ELR (cell line): ENCODE results near the gene FBXO40.

Source experiments
- DNase-seq: peaks from one replicate; pipeline ENCODE4 v3.0.0-alpha.2; 2015; ENCODE audit warnings: low read depth

Gene FBXO40

DNA sequence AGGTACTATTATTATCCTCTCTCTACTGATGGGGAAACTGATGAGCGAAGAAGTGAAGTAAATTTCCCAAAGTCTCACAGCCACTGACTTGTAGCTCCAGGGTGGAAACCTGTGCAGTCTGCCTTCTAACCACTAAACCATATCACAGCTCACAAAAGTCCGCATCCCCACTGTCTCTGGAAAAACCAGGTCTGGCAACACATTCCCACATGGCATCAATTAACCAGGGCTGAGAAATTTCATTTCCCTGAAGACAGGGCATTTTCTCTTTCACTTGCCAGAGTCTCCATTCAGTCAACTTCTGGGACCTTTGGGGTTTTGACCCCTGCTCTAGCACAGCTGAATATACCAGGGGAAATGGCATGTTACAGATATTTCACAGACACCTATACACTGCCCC, 26.5 kb downstream of the FBXO40 start:
- no peak for DNase-seq

DNA sequence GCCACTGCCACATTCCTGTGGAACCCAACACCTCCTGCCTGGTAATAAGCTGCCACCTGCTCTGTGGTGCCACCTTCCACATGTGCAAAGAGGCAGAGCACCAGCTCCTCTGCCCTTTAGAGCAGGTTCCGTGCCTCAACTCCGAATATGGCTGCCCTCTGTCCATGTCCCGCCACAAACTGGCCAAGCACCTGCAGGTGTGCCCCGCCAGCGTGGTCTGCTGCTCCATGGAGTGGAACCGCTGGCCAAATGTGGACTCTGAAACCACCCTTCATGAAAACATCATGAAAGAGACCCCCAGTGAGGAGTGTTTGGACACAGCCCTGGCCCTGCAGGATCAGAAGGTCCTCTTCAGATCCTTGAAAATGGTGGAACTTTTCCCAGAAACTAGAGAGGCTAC, 28.3 kb downstream of the FBXO40 start:
- DNase-seq = no peak

DNA sequence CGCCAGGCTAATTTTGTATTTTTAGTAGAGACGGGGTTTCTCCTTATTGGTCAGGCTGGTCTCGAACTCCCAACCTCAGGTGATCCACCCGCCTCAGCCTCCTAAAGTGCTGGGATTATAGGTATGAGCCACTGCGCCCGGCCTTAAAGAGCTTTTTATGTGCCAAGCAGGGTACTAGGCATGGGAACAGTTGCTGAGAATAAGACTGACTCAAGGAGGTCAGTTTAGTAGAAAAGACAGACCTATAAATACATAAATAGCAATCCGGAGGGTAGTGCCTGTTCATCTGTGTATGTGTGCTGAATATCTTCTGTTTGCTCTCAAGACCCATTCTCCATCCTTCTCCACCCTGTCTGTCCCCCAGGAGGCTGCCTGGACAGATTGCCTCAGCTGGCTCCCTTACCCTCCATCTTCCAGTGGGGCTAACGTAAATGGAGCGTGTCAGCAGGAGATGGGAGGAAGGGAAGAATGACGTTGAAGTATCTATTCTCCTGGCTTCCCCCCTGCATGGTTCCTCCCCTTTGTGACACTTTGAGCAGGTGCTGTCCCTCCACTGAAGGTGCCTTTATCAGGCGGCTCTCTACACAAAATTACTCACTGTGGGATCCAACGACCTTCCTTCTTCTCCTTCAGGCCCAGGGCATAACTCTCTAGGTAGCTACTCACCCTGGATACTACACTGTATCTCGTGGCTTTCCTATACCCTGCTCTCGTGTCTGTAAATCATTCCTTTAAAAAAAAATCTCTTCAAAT, 31.1 kb downstream of the FBXO40 start:
- no peak for DNase-seq

DNA sequence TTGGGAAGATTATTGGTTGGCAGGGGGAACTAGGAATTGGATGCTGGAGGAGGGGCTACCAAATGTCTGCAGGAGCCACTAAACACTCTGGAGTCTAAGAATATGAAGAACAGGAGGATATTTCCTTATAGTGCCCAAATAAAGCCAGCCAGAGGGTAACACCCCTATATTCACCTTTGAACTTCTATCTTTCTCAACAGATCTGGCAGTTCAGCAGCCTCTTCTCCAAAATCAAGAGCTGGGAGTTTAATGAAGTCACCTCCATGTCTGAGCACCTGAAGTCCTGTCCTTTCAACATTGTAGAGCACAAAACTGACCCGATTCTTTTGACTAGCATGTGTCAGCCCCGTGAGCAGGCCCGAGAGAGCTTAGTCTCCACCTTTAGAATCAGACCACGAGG, 33.3 kb downstream of the FBXO40 start:
- no peak for DNase-seq

DNA sequence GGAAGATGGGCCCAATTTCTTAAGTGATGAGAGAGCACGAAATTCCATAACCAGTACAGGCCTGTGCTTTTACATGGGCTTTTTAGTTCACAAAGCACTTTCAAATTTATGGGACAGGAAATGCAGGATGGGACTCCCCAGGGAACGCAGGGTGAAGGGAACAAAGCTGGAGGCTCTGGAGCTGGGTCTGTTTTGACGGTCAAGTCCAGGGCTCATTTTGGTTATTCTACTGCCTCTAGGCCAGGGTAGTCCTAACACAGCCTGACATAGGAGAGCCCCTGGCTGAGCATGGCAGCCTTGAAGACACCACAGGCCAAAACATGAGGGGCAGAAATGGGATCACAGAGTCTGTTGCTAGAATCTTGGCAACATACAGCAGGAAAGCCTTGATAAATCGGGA, 34.0 kb downstream of the FBXO40 start:
- no peak for DNase-seq

DNA sequence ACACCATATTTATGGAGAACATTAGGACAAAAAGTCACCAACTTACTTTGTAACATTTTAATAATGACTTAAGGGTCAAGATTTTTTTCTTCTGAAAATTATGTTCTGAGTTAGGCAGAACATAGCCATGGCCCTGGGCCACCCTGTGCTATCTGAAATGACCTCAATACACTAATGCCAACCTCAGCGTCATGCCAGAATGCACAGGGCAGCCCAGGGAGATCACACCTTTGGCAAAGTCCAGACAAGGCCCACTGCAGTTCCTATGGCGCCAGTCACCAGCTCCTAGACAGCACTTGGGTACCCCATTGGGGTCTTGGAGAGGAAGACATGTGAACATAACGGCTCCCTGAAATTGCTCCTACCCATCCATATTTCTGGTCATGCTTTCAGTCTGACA, 34.4 kb downstream of the FBXO40 start:
- no peak for DNase-seq

DNA sequence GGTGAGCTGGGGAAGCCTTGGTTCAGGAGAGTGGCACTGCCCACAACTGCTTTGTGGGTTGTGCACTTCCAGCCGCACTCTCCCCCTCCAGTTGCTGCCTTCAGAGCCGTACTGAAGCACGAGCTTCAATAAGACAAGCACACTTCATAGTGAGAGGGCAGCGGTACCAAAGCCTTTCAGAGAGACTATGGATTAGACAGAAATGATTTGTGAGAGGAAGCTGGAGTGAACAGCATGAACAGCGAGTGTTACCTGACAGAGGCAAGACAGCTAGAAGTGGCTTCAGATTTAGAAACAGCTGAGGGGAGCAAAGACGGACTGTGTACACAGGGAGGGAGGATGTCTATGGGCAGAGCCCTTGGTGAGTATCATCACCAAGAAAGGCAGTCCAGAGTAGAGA, 36.4 kb downstream of the FBXO40 start:
- DNase-seq = no peak

DNA sequence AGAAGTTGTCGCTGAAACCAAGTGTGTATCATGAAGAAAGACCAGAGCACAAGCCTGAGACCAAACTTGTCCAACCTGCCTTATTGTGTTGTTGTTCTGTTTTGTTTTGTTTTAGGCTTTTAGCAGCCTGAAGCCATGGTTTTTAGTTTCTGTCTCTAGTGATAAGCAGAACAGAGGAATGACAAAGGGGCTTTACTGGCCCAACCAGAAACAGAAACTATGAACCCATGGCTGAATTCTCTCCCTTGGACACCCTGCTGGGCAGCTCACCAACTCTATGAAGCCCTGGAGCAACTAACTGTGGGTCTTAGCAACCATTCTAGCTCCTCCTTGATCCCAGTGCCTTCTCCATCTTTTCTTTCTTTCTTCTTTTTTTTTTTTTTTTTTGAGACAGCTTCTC, 37.2 kb downstream of the FBXO40 start:
- DNase-seq = no peak

DNA sequence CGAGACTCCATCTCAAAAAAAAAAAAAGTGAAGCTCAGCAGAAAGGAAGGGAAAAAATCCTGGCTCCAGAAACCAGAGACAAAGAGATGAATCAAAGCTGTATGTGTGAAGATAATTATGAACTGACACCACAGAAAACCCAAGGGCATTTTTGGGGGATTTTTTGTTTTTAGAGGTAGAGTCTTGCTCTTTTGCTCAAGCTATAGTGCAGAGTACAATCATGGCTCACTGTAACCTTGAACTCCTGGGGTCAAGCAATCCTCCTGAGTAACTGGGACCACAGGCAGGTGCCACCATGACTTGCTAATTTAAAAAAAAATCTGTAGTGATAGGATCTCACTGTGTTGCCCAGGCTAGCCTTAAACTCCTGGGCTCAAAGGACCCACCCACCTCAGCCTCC, 44.7 kb downstream of the FBXO40 start:
- DNase-seq = no peak

DNA sequence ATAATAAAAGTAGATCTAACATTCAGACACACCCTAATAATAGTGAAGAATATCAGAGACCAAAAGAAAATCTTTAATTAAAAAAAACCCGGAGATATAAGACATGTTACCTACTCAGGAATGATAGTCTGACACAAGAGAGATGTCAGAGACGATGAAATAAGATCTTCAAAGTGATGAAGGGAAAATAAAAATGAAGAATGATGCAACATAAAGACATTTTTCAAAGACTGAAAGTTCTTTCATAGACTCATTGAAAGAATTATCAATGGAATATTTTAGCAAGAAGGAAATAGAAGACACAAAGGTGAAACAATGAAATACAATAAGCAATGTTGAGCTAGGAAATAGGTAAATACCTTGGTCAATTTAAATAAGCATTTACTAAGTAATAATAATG, 47.9 kb downstream of the FBXO40 start:
- no peak for DNase-seq

DNA sequence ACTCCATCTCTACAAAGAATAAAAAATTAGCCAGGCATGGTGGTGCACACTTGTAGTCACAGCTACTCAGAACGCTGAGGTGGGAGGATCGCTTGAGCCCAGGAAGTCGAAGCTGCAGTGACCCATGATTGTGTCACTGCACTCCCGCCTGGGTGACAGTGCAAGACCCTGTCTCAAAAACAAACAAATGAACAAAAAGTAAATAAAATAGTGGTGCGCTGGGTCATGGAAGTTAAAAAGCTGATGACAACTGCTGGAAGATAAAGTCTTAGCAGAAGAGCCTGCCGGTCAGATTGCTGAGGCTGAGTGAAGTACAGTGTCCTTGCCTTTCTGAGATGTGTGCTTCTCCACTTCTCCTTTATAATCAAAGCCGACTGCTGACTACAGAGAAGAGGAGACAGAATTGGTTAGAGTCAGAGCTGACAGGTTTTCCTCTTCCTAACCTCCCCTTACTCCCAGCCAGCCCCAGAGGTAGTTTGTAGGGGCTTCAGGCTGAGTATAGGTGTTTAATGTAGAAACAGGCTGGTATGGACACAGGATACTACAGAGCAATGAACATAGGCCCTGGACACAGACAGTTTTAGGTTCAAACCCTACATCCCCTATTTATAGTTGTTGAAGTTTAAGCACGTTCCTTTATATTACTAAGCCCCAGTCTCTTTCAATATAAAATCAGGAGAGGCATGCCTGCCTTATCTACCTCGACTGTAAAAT, 49.6 kb downstream of the FBXO40 start:
- DNase-seq = no peak

DNA sequence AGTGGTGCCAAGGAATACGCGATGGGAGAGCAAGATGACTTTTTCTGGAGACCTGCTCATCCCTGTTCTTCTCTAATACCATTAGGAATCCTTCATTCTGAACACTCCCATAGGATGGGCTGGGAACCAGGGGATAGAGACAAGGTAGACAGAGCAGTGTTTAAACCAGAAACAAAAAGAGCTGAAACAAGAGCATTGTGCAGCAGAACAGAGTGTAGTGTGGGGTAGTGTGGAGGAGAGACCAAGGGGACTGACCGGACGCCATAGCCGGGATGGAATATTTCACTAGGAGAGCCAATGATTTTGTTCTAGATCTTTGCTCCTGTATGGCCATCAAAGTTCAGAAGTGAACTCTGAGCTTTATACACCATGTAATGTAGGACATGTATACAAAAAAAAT, 51.9 kb downstream of the FBXO40 start:
- no peak for DNase-seq

DNA sequence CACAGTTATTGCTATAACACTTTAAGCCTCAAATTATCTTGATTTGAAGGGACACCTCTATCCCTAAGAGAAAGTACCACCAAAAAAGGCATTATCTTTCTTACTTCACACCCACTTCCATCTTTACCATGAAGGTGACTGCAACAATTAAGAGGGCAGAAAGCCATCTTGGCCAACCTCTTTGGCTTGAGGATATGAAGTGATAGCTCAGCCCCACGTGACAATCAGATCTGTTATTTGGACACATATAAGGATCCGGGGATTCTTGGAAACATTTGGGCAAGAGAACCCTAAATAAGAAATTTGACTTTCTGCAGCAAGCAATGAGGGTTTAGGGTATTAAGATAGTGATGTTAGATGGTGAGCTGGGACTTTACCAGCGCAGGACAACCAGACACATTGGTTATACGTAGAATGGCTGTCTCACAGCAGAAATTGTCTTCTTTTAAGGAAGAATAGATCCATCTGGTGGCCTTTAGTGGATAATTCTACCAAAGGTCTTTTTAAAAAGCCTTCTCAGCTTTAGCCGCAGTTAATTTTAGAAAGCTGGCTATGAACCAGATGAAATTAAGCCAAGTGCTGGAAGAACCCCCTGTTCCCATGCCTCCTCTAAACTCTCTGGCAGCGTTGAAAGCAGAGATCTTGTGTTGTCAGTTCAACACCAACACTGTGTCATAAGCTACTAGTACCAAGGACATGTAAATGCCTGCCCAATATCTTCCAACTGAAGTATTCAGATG, 55.2 kb downstream of the FBXO40 start:
- DNase-seq = no peak

DNA sequence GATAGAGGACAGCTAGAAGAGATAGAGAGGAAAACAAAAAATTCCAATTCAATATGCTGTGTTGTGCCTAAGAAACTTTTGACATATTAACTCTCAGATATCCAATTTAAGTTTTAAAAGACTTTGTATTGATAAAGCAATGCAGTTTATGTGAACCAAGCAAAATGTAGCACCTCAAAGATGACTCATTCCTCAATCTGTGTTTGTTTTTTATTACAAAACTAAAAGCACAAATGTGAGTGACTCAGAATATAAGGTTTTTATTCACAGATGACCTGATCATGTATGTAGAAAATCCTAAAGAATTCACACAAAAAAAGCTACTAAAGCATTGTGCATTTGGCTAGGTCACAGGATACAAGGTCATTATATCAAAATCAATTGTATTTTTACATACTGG, 56.5 kb downstream of the FBXO40 start:
- DNase-seq = peak; percentile 57

DNA sequence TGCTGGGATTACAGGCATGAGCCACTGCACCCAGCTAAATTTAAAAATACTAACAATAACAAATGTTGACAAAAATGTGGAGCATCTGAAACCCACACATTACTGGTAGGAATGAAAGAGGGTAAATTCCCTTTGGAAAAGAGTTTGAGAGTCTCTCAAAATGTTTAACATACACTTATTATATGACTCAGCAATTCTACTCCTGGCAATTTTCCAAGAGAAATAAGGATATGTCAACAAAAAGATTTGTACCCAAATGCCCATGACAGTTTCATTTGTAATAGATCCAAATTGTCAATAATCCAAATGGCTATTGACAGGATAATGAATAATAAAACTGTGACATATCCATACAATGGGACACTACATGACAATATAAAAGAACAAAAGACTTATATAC, 58.5 kb downstream of the FBXO40 start:
- peak; percentile 27 for DNase-seq

DNA sequence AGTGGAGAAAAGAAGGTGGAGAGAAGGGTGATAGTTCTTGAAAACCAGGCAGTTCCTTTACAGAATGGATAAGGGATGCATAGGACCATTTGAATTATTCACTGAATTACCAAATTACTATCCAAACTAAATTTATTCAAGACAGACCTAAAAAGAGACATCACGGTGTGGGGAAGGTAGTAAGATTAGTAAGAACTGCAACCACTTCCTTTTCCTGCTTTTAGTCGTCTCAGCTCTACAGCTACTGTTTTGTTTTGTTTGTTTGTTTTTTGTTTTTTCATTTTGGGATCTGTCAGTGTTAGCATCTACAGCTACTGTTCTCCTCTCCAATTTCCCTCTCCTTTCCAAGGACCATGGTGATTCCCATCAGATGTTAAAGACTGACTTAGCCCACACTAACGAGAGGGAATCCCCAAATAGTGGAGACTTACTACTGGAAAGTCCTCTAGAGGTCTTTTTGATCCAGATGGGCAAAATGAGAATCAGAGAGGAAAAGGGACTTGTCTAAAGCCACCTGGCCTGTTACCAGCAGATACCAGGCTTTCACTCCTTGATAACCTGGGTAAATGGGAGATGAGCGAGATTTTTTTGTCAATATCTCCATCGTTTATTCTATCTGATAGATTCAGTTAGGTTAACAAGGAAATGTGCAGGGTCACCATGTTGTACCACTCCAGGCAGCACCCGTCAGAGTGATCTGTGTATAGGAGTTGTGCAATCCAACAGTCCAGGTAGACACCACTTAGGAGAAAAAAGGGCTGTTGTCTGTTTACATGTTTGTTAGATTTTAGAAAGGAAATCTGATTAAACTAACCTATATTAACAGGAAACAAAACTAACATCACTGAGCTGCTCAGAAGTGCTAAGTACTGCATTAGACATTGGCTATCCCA, 61.6 kb downstream of the FBXO40 start:
- no peak for DNase-seq

DNA sequence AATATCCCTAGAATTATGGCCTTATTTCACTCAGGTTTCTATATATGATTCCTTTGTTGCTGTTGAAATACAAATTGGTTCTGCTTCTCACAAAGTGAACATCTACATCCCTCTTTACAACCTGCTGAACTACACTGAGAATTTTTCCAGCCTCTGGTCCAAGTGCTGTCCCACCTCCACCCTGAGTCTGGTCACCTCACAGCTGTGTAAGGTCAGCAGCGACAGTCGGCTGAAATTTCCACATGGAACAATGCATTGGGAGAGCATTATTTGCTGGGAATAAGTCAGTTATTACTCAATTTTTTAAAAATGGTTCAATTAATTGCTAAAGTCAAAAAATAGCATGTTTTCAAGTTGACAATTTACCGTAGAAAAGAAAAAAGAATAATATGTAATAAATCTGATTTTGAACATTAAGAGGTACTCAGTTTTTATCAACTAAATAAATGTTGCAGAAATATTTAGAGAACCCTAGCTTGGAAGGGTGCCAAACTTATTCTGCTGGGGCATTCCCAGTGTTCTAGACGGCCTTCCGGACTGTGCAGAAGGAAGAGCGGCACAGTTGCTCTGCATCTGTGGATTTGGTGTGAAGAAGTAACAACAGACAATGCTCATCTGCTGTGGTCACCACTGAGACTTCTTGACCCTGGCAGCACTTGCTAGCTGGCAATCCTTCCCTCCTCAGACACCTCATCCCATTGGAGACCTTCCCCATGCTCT, 65.7 kb downstream of the FBXO40 start:
- no peak for DNase-seq

DNA sequence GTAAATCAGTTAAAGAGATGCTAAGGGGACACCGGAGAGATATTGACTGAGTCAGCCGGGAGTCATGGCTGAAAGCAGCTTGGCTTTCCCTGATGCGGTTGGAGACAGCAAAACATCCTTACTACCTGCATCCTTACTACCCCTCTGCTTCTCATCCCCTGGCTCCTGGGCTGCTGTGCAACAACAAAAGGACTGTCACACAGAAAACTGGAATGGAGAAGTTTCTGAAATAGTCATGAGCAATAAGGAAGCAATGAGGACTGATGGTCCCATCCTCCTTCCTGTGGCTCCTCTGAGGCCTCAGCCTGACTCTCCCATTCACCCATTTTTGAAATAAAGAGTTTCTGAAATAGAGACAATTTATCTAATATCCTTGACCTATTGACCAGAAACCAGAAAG, 66.4 kb downstream of the FBXO40 start:
- peak; percentile 4 for DNase-seq

DNA sequence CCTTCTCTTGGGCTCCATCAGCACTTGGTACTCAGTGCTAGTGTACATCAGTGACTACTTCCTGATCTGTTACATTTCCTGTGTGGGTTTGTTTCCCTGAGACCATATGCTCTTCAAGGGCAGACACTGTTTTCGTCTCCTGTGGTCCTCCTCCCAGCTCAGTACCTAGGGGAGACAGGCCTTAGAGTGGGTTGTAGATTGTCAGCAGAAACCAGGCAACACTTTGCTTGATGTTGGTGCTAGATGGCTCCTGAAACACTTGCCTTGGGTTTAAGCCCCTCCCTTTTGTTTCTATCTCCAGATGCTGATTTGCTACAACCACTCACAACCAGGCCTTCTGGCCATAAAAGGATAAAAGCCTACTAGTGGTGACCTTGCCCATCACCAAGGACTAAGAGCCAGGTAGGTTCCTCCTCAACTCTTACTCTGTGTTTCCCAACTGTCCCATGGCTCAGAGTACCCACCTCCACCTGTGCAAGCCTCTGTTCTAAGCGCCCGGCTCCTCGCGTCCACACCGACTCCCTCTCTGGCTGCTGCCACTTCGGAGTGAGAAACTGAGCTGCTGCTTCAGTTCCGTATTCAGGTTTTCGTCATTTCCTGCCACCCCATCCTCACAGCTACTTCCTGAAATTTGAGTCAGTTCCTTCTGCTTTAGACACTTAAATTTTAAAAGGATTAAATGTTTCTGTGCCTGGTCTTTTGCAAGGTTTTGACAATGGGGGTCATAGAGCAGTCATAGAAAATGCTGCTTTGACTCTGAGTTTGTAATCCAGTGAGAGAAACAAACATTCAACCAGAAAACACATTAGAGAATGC, 67.4 kb downstream of the FBXO40 start, which contains the start of gene HCLS1:
Gene HCLS1, minus strand, starts transcription at position 548 of the 816 bp plus-strand sequence. CDS start 2,556 bp downstream, outside the sequence.
- DNase-seq = peak; percentile 41

DNA sequence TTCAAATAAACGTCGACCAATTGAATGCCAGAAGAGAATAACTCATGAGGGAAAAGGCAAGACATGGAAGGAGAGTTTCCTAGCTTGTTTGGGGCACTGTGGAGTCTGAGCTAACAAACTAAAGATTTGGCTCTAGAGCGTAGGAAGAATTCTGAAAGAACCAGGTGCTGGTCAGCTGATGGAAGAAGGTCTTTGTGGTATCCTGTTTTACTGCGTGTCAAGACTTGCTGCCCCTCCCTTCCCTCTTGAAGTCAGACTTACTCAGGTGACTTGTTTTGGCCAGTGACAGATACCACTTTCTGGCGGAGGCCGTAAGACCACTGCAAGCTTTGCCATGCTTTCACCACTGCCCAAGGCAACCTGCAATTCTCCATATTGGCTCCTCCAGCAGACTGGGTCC, 68.2 kb downstream of the FBXO40 start:
- DNase-seq = no peak
